GM19463 (cell line): ENCODE data around the gene KIF14.
A peak's percentile ranks its signal among the peaks of the same experiment; 100 is the strongest.
"Not testable (repeated sequence)": the region's sequence is repeated elsewhere in the genome, so short reads cannot be mapped to it uniquely, and the experiment has no call there.

Experiments used
- ATAC-seq: cut with Tn5 transposase; IDR thresholded peaks from one replicate; pipeline ENCODE4 v1.9.1; 2021; ENCODE audit warnings: mild to moderate bottlenecking, moderate library complexity; ENCODE audit not compliant: unreplicated experiment

The KIF14 gene

GRCh38 chr1:200547386-200547785 is 73.2 kb downstream of the KIF14 start:
- no peak for ATAC-seq

GRCh38 chr1:200546577-200546976 is 74.0 kb downstream of the KIF14 start:
- ATAC-seq, result no peak

- ATAC-seq, result no peak
Observed at GRCh38 chr1:200542162-200542561, 78.4 kb downstream of the KIF14 start.

- ATAC-seq, result no peak
Observed at GRCh38 chr1:200540281-200540680, 80.3 kb downstream of the KIF14 start.

- no peak for ATAC-seq
Observed at GRCh38 chr1:200538179-200538578, 82.4 kb downstream of the KIF14 start.

- no peak for ATAC-seq
Observed at GRCh38 chr1:200535605-200536004, 84.9 kb downstream of the KIF14 start.

GRCh38 chr1:200530623-200531261 is 89.8 kb downstream of the KIF14 start:
- ATAC-seq, result no peak

GRCh38 chr1:200528858-200529606 is 91.5 kb downstream of the KIF14 start:
- no peak for ATAC-seq

- ATAC-seq, result no peak
Observed at GRCh38 chr1:200527670-200528069, 92.9 kb downstream of the KIF14 start.

GRCh38 chr1:200526709-200527612 is 93.6 kb downstream of the KIF14 start:
- ATAC-seq, result peak; percentile 42

GRCh38 chr1:200525090-200525987 is 95.2 kb downstream of the KIF14 start:
- no peak for ATAC-seq

GRCh38 chr1:200524551-200524950 is 96.0 kb downstream of the KIF14 start:
- not testable (repeated sequence) for ATAC-seq

- no peak for ATAC-seq
Observed at GRCh38 chr1:200524092-200524491, 96.5 kb downstream of the KIF14 start.

- ATAC-seq, result no peak
Observed at GRCh38 chr1:200520735-200521134, 99.8 kb downstream of the KIF14 start.

GRCh38 chr1:200518524-200518923 is 102.0 kb downstream of the KIF14 start:
- ATAC-seq, result no peak

GRCh38 chr1:200512191-200512590 is 108.4 kb downstream of the KIF14 start:
- ATAC-seq, result no peak

- no peak for ATAC-seq
Observed at GRCh38 chr1:200510228-200510623, 110.3 kb downstream of the KIF14 start.

- ATAC-seq, result no peak
Observed at GRCh38 chr1:200506471-200506870, 114.1 kb downstream of the KIF14 start.

GRCh38 chr1:200505257-200505656 is 115.3 kb downstream of the KIF14 start:
- ATAC-seq, result no peak
